NB4 (cell line): ENCODE measurements around the gene HBS1L.
A peak's percentile ranks its signal among the peaks of the same experiment; 100 is the strongest.

Experiments
- DNase-seq: peaks from one replicate; pipeline ENCODE4 v3.0.0; 2010; ENCODE audit warnings: low read depth
- H3K4me3 ChIP-seq: one replicate; pipeline ENCODE4 v1.5.1; 2011; ENCODE audit warnings: mild to moderate bottlenecking, low read depth, low read length, moderate library complexity
- MYC ChIP-seq: IDR thresholded peaks from 2 replicates; pipeline ENCODE4 v1.6.1; 2011; ENCODE audit warnings: low read depth, low read length
- POLR2A ChIP-seq: IDR thresholded peaks from 2 replicates; pipeline ENCODE4 v1.6.1; 2011; ENCODE audit warnings: mild to moderate bottlenecking; ENCODE audit not compliant: insufficient read length; ENCODE audit errors: extremely low read depth
- TF ChIP-seq, protein P1 (sequence below): IDR thresholded peaks from 2 replicates; pipeline ENCODE4 v1.6.1; 2011; ENCODE audit warnings: low read depth, low read length
- TF ChIP-seq, protein P2 (sequence below): IDR thresholded peaks from one replicate; pipeline ENCODE4 v1.5.1; 2012; ENCODE audit warnings: low read depth, low read length

HBS1L gene

DNA sequence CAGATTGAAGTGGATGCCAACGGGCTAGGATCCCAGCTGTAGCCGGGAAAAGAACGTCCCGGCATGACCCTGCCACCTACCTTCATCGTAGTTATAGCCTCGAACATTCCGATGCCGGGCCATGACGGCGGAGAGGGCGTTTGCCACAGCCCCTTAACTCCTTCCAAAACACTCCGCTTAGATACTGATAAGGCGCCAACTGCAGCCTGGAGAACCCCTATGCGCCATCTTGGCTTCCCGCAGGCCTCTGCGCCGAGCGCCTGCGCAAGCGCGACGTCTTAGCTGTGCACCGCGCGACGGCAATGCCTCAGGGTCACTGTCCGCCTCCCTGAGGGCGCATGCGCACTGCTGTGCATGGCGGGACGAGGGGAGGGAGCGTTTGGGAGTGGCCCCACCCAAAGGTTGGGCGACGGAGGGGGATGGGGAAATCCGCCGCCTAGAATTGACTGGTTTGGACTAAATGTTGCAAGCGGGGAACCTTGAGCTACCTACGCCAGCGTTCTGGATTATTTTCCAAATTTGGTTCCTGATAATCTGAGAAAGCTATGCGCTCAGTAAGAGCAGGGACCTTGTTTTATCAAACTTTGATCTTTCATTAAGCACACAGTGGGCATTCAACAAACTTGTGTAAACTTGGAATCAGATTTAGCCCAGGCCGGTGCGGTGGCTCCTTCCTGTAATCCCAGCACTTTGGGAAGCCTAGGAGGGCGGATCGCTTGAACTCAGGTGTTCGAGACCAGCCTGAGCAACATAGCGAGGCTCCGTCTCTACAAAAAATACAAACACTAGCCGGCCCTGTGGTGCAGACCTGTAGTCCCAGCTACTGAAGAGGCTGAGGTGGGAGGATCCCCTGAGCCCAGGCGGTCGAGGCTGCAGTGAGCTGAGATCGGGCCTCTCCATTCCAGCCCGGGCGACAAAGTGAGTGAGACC, at the start of gene HBS1L:
TSS of gene HBS1L (minus strand) at position 254 of the 930 bp plus-strand sequence. CDS start at position 123, 131 bp downstream.
- peak; percentile 99 for DNase-seq
- TF ChIP-seq, protein P1, sequence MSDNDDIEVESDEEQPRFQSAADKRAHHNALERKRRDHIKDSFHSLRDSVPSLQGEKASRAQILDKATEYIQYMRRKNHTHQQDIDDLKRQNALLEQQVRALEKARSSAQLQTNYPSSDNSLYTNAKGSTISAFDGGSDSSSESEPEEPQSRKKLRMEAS, result peak; percentile 48; the same call in 1 of the 2 replicates
- TF ChIP-seq MYC, result no peak; the same call in 1 of the 2 replicates
- peak; percentile 95 for TF ChIP-seq POLR2A
- H3K4me3 ChIP-seq, result peak within 1 kb of the TSS; percentile 98

DNA sequence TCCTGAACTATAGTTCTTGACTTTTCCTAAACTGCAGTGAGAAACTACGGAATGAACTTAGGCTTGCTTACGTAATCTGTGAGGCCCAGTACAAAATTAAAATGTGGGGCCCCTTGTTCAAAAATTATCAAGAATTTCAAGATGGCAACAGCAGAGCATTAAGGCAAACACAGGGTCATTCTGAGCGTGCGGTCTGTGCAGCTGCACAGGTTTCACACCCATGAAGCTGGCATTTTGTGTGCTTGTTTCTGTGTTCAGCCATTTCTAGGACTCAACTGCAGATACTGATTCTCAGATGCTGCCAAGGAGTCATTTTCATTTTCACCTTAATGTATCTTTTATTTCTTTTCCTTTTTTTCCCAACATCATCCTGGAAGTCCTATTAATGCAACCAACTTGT, 49.6 kb upstream of the HBS1L start:
- H3K4me3 ChIP-seq, result no peak overlapping the region
- DNase-seq, result no peak
- no peak for TF ChIP-seq POLR2A
- TF ChIP-seq, protein P2, sequence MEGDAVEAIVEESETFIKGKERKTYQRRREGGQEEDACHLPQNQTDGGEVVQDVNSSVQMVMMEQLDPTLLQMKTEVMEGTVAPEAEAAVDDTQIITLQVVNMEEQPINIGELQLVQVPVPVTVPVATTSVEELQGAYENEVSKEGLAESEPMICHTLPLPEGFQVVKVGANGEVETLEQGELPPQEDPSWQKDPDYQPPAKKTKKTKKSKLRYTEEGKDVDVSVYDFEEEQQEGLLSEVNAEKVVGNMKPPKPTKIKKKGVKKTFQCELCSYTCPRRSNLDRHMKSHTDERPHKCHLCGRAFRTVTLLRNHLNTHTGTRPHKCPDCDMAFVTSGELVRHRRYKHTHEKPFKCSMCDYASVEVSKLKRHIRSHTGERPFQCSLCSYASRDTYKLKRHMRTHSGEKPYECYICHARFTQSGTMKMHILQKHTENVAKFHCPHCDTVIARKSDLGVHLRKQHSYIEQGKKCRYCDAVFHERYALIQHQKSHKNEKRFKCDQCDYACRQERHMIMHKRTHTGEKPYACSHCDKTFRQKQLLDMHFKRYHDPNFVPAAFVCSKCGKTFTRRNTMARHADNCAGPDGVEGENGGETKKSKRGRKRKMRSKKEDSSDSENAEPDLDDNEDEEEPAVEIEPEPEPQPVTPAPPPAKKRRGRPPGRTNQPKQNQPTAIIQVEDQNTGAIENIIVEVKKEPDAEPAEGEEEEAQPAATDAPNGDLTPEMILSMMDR, result no peak
- TF ChIP-seq MYC, result no peak
- TF ChIP-seq, protein P1, result no peak

DNA sequence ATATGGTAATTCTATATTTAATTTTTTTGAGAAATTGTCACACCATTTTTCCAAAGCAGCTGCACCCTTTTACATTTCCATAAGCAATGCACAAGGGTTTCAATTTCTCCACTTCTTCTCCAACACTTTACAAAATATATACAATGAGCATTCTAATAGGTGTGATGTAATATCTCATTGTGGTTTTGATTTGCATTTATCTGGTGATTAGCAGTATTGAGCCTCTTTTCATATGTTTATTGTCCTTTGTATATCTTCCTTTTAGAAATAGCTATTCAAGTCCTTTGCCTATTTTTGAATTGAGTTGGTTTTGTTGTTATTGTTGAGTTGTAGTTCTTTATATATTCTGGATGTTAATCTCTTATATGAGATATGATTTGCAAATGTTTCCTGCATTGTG, 47.6 kb upstream of the HBS1L start:
- no peak for DNase-seq

DNA sequence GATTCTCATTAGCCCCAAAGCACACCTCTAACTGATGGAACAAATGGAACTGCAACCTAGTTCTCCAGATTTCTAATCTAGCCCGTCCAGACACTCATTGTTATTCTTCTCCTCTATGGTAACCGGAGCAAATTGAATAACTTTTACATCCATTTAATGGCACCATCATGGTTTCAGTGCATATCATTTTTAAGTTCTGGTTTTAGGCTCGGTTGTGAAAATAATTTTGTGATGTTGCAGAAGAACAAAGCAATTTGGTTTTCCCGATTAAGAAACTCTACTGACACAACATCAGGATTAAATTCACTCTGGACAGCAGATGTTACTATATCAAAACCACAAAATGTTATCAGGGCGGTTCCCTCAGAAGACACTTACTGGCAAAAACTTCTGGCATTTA, 42.5 kb upstream of the HBS1L start:
- TF ChIP-seq, protein P2, result no peak
- TF ChIP-seq POLR2A (no peak), MYC (no peak)
- TF ChIP-seq, protein P1, result no peak
- DNase-seq, result no peak
- no peak overlapping the region for H3K4me3 ChIP-seq

More for the DNA sequence above, 47.6 kb upstream of the HBS1L start:
- TF ChIP-seq, protein P1, result no peak
- TF ChIP-seq POLR2A, result no peak
- TF ChIP-seq MYC, result no peak
- TF ChIP-seq, protein P2, result no peak
- no peak overlapping the region for H3K4me3 ChIP-seq

DNA sequence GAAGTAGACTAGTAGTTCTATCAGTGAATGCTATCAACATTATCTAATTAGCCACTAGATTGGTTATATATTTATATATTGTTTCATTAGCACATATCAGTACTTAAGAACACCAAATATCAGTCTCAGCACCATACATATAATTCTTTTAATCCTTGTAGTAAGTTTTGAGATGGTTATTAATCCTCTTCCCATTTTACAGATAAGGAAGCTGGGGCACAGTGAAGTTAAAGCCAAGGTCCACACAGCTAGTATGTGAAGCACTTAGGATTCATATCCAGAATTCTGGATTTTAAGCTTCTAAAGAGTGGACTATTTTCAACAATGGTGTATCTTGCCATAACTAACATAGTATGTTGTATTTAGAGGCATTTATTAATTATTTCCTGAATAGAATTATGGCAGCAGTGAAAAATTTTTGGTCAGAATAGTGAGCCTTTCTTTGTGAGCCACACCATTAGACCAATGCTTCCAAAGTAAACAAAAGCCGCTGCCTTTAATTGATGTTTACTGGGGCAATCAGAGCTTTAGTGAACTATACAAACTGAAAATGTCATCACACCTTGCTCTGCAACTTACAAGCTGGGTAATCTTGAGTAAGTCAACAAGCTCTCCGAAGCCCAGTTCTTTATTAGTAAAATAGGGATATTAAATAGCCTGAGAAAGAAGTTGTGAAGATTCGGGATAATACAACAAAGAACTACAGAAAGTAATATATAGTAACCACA, 41.9 kb upstream of the HBS1L start:
- no peak for DNase-seq
- H3K4me3 ChIP-seq, result no peak overlapping the region
- TF ChIP-seq, protein P2, result no peak
- TF ChIP-seq, protein P1, result no peak
- TF ChIP-seq POLR2A (no peak), MYC (no peak)

DNA sequence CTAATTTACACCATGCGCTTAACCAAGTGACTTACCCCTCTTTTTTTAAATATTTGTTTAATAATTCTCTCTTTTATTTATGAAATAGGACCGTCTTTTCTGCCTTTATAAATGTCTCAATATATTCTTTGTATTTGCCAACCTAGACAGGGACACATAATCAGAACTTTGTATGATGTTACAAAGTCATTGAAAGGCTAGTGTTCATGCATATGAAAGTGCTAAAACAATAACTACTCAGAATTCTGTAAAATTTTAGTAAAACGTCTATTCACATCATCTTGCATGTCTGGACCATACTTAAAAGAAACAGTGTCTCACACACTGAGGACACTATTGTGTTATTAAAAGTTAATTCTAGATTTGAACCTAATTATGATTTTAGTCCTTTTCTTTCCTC, 41.1 kb upstream of the HBS1L start:
- DNase-seq, result no peak
- TF ChIP-seq POLR2A (no peak), MYC (no peak)
- TF ChIP-seq, protein P1, result no peak
- TF ChIP-seq, protein P2, result no peak
- no peak overlapping the region for H3K4me3 ChIP-seq
